DOHH2 (cell line): ENCODE data around the gene ZNF582.
"Not testable (repeated sequence)": the region's sequence is repeated elsewhere in the genome, so short reads cannot be mapped to it uniquely, and the experiment has no call there.

ENCODE experiments used
- EZH2phosphoT487 ChIP-seq: fragments of 200-600 bp; sonication (generic); IDR thresholded peaks from 2 replicates; pipeline ENCODE4 v1.6.1; 2017; ENCODE audit warnings: borderline replicate concordance, mild to moderate bottlenecking, antibody characterized with exemption, low read length, moderate library complexity, mixed read lengths
- TF ChIP-seq, protein P1 (sequence below): fragments of 200-600 bp; sonication (generic); IDR thresholded peaks from one replicate; pipeline ENCODE4 v1.5.1; 2014; ENCODE audit warnings: antibody characterized with exemption, mild to moderate bottlenecking, low read depth, low read length; ENCODE audit not compliant: poor library complexity, severe bottlenecking

DNA sequence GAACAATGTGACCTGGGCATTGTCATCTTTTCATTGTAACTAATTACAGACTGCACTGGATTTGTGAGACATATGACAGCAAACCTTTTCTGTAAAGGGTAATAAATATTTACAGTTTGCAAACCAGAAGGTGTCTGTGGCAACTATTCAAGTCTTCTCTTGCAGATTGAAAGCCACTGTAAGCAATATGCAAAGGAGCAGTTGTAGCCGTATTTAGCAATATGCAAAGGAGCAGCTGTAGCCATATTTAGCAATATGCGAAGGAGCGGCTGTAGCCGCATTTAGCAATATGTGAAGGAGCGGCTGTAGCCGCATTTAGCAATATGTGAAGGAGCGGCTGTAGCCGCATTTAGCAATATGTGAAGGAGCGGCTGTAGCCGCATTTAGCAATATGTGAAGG, 54.3 kb downstream of the ZNF582 start:
- TF ChIP-seq, protein P1, sequence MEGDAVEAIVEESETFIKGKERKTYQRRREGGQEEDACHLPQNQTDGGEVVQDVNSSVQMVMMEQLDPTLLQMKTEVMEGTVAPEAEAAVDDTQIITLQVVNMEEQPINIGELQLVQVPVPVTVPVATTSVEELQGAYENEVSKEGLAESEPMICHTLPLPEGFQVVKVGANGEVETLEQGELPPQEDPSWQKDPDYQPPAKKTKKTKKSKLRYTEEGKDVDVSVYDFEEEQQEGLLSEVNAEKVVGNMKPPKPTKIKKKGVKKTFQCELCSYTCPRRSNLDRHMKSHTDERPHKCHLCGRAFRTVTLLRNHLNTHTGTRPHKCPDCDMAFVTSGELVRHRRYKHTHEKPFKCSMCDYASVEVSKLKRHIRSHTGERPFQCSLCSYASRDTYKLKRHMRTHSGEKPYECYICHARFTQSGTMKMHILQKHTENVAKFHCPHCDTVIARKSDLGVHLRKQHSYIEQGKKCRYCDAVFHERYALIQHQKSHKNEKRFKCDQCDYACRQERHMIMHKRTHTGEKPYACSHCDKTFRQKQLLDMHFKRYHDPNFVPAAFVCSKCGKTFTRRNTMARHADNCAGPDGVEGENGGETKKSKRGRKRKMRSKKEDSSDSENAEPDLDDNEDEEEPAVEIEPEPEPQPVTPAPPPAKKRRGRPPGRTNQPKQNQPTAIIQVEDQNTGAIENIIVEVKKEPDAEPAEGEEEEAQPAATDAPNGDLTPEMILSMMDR: not testable (repeated sequence)
- TF ChIP-seq EZH2phosphoT487: not testable (repeated sequence)
